Activated T-helper 1 cell treated with anti-CD3 and anti-CD28 coated beads, Interleukin-12 subunit alpha, Interleukin-12 subunit beta, Interleukin-2, Interleukin-4 antibody, amounts not matched to agents 30 ng/mL and 10 ng/mL and 1 ng/mL, durations not matched to agents 14 hours and 24 hours and 36 hours (primary cell): ENCODE results near the gene CAMTA1. TPM values are rescaled to one million over a fixed set of nuclear protein-coding genes. Genes with fewer than 3 reads are reported as not detected.

ENCODE experiments used
- DNase-seq: peaks from one replicate; pipeline ENCODE4 v3.0.0; 2021; ENCODE audit warnings: low spot score
- H3K27ac Mint-ChIP-seq: one replicate; pipeline ENCODE4 v1.8.0; 2021; ENCODE audit warnings: mild to moderate bottlenecking, mixed read lengths
- H3K27me3 Mint-ChIP-seq: one replicate; pipeline ENCODE4 v1.8.0; 2022; ENCODE audit warnings: mild to moderate bottlenecking, moderate library complexity, mixed read lengths; ENCODE audit not compliant: insufficient read depth
- H3K36me3 Mint-ChIP-seq: one replicate; pipeline ENCODE4 v1.8.0; 2021; ENCODE audit warnings: low read depth, mixed read lengths
- H3K4me1 Mint-ChIP-seq: one replicate; pipeline ENCODE4 v1.8.0; 2021; ENCODE audit warnings: low read depth, mixed read lengths
- H3K4me3 Mint-ChIP-seq: one replicate; pipeline ENCODE4 v1.8.0; 2021; ENCODE audit warnings: mild to moderate bottlenecking, moderate library complexity, mixed read lengths
- H3K9me3 Mint-ChIP-seq: one replicate; pipeline ENCODE4 v1.8.0; 2021; ENCODE audit warnings: mixed read lengths
- intact Hi-C: fragments of 100-400 bp; cut with micrococcal nuclease; formaldehyde crosslinking; loops from one replicate; pipeline ENCODE4 v1.15.1; 2024
- total RNA-seq: library from RNA; stranded (reverse); gene quantifications from 2 replicates; pipeline ENCODE4 v1.2.3, GENCODE V29; 2022

CAMTA1 gene
- total RNA-seq, 1 donor from 2014 or later: 57.2 TPM

DNA sequence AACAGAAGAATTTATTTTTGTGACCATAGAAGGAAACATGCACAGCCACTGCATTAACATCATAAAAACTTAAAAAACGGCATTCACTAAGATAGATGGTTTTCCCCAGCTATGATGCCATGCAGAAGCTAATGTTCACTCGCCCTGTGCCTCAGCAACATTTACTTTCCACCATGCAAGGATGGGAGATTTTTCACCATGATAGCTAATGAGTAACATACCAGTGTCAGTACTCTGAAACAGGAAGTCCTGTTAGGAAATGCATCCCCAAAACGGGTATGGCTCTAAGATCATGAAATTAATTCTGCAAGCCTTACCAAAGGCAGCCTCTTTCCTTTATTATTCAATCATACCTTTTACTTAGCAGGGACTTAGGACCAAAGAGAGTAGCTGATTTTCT, 968.4 kb downstream of the CAMTA1 start:
- intact Hi-C loops: loop anchor here (1.0 kb wide), 1 partner anchor 86 kb away; no protein-coding TSS in a partner anchor
- Mint-ChIP-seq H3K27me3 (peaks cover 12% of the 10 kb centered on the region), H3K36me3 (no peaks in the 10 kb centered on the region), H3K27ac (no peak overlapping the region), H3K4me1 (peaks cover 16% of the 10 kb centered on the region), H3K4me3 (no peak overlapping the region), H3K9me3 (no peaks in the 10 kb centered on the region)
- no peak for DNase-seq

DNA sequence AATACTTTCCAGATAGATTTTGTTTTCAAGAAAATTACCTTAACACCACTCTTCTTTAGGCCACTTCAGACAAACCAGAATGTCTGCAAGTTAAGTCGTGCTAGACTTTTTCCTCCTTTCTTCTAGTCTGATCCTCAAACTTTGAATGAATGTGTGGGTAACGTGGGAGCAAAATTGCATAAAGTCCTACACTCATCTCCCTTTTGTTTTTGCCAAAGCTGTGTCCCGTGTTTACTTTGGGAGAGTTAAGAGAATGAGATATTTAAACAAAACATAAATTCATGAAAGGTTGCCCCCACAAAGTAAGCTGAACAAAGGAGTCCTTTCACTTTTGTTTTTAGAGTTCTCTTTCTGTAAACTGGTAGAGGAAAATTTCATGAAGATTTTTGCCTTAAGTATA, 969.0 kb downstream of the CAMTA1 start:
- H3K4me3 Mint-ChIP-seq: no peak overlapping the region
- peaks cover 12% of the 10 kb centered on the region for H3K27me3 Mint-ChIP-seq
- intact Hi-C loops: no loop called here
- H3K27ac Mint-ChIP-seq: no peak overlapping the region
- H3K36me3 Mint-ChIP-seq: no peaks in the 10 kb centered on the region
- peaks cover 16% of the 10 kb centered on the region for H3K4me1 Mint-ChIP-seq
- no peak for DNase-seq
- no peaks in the 10 kb centered on the region for H3K9me3 Mint-ChIP-seq

DNA sequence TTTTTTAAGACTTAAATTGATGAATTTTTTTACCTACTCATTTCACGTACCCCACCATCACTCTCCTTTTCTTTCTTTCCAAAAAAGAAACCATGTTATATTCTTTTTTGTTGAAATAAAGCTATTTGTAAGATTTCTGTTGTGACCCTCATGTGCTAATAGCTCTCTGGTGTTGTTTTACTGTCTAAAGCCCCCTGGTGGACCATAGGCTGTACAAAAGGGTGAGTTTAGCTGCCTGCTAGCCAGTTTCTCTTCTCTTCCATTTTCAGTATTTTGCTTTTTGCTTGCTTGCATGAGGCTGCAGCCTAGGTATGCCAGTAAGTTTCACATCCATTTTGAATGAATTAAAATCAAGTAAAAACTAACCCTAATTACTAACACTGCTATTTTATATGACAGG, 970.2 kb downstream of the CAMTA1 start:
- no peaks in the 10 kb centered on the region for H3K9me3 Mint-ChIP-seq
- DNase-seq: no peak
- no peak overlapping the region for H3K27ac Mint-ChIP-seq
- H3K36me3 Mint-ChIP-seq: no peaks in the 10 kb centered on the region
- intact Hi-C loops: no loop called here
- H3K4me1 Mint-ChIP-seq: peaks cover 16% of the 10 kb centered on the region
- peaks cover 15% of the 10 kb centered on the region for H3K27me3 Mint-ChIP-seq
- no peak overlapping the region for H3K4me3 Mint-ChIP-seq

DNA sequence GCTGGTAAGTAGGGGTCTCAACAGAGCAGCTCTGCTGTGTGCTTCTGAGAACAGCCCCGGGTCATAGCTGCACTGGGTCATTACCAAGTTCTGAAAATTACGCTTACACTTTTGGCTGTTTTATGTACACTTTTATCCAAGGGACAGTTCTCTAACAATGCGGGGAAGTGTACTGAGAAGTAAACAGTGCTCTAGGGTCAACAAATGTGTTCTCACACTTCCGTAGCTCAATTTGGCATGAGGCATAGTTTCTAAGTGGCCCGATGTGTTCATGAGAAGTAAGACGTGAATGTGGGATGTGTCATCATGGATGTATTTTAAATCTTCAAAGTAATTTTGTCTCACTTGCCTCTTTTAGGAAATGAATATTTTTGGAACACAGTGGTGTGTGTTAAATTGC, 975.0 kb downstream of the CAMTA1 start:
- no peak for DNase-seq
- intact Hi-C loops: no loop called here
- Mint-ChIP-seq H3K4me1 (no peaks in the 10 kb centered on the region), H3K9me3 (no peaks in the 10 kb centered on the region), H3K27me3 (peaks cover 25% of the 10 kb centered on the region), H3K36me3 (no peaks in the 10 kb centered on the region), H3K27ac (no peak overlapping the region), H3K4me3 (no peak overlapping the region)

DNA sequence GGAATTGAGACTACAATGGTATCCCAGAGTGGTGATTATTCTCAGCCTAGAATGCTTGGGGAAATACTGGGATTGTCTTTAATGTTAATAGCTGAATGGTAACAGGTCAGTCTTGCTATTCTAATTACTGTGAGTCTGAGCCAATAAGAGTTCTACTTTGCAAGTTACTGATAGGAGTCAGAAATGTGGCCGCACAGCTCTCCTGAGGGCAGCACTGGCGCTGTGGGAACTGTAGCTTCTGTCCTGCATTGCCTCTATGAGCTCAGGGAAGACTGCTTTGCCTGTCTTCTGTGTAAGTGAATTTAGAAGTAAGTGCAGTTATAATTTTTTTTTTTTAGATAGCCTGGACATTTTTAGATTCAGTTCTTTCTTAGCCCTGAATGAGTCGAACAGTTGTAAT, 975.8 kb downstream of the CAMTA1 start:
- no peaks in the 10 kb centered on the region for H3K4me1 Mint-ChIP-seq
- no peak overlapping the region for H3K4me3 Mint-ChIP-seq
- H3K27me3 Mint-ChIP-seq: peaks cover 25% of the 10 kb centered on the region
- intact Hi-C loops: no loop called here
- H3K9me3 Mint-ChIP-seq: no peaks in the 10 kb centered on the region
- no peak overlapping the region for H3K27ac Mint-ChIP-seq
- DNase-seq: no peak
- H3K36me3 Mint-ChIP-seq: no peaks in the 10 kb centered on the region

DNA sequence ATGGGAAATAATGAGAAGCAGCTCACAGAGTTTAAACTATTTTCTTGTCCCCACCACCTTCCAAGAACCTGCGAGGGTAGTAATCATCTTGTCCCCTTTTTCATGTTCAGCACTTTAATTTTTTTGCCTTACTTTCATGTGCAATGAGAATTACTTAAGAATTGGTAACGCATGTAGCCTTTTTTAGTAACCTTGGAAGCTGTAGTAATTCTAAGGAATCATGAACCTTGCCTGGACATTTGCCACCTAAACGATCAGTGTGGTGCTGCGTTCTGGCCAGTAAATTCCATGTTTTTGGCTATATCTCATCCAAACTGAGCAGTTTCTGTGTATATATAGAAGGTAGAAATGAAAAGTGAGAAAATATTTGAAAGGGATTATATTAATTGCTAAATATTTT, 981.9 kb downstream of the CAMTA1 start:
- Mint-ChIP-seq H3K9me3 (no peaks in the 10 kb centered on the region), H3K27ac (no peak overlapping the region), H3K27me3 (peaks cover 37% of the 10 kb centered on the region), H3K4me1 (peaks cover 16% of the 10 kb centered on the region), H3K4me3 (no peak overlapping the region), H3K36me3 (peaks cover 5% of the 10 kb centered on the region)
- no peak for DNase-seq
- intact Hi-C loops: no loop called here

DNA sequence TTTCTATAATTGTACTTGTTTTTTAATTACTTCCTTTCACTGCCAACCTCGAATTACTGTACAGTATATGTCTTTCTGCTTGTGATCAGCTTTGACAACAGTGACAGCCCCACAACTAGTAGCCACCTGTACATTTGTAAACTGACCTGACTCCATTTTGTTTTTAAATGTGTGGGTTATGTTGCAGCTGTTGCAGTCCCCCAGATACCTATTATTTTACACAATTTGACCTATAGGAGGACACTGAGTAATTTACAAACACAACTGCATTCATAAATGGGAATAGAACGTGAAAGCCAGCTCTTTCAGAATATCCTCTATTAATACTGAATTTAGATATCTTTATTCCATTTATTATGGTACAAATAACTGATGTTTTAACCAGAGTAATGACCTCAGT, 983.3 kb downstream of the CAMTA1 start:
- intact Hi-C loops: no loop called here
- Mint-ChIP-seq H3K9me3 (no peaks in the 10 kb centered on the region), H3K27me3 (peaks cover 30% of the 10 kb centered on the region), H3K36me3 (peaks cover 11% of the 10 kb centered on the region), H3K4me1 (peaks cover 29% of the 10 kb centered on the region), H3K27ac (no peak overlapping the region), H3K4me3 (no peak overlapping the region)
- DNase-seq: no peak

DNA sequence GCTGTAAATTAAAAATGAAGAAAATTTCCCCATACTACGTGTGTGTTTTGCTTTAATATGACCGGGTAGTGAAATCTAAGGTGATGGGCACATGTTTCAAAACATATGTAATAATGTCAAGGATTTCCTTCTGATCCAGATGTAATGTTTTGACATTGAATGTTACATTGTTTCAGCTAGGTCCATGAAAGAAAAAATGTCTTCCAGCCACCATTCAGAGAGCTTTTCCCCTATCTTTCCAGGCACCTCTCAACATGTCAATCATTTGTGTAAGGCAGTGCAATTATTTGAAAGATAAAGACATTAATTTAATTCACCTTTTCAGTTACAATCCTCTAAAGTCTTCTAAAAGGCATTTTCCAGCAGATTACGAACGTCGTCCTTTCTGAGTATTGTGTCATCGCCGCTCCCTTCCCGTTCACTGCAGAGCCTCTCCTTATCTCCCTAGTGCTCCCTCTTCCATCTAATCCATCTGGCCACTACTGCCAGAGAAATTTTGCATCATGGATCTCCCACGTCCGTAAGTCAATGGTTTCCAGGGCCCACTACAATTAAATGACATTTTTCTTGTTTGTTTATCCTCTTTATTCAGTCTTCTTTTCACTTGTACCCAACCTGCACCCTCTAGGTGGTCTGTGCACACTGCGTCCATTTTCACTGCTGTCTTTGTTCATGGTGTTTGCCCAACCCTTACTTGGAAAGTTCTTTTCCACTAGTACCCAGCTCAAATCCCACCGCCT, 984.6 kb downstream of the CAMTA1 start:
- Mint-ChIP-seq H3K4me3 (peak overlapping the region; percentile 43), H3K36me3 (peaks cover 15% of the 10 kb centered on the region), H3K27me3 (peaks cover 25% of the 10 kb centered on the region), H3K9me3 (no peaks in the 10 kb centered on the region), H3K27ac (no peak overlapping the region), H3K4me1 (peaks cover 39% of the 10 kb centered on the region)
- no peak for DNase-seq
- intact Hi-C loops: loop anchor here (5.0 kb wide), 1 partner anchor 68 kb away; no protein-coding TSS in a partner anchor

DNA sequence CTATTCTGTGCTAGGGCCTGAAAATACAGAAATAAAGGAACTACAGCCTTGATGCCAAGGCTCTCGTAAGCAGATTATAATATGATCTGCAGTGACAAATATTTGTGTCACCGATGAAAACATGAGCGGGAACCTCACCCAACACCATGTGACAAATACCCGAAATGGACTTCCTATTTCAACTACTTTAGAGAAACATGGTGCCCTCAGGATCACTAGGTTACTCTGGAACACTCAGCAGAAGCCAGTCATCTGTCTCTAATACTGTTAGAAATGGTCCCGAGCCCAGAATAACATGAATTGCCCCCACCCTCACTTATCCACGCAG, 985.4 kb downstream of the CAMTA1 start:
- Mint-ChIP-seq H3K27me3 (peaks cover 24% of the 10 kb centered on the region), H3K9me3 (no peaks in the 10 kb centered on the region), H3K27ac (peak overlapping the region; percentile 40), H3K4me1 (peaks cover 42% of the 10 kb centered on the region), H3K36me3 (peaks cover 15% of the 10 kb centered on the region), H3K4me3 (peak overlapping the region; percentile 85)
- intact Hi-C loops: loop anchor here (5.0 kb wide), 1 partner anchor 68 kb away; no protein-coding TSS in a partner anchor
- DNase-seq: no peak

DNA sequence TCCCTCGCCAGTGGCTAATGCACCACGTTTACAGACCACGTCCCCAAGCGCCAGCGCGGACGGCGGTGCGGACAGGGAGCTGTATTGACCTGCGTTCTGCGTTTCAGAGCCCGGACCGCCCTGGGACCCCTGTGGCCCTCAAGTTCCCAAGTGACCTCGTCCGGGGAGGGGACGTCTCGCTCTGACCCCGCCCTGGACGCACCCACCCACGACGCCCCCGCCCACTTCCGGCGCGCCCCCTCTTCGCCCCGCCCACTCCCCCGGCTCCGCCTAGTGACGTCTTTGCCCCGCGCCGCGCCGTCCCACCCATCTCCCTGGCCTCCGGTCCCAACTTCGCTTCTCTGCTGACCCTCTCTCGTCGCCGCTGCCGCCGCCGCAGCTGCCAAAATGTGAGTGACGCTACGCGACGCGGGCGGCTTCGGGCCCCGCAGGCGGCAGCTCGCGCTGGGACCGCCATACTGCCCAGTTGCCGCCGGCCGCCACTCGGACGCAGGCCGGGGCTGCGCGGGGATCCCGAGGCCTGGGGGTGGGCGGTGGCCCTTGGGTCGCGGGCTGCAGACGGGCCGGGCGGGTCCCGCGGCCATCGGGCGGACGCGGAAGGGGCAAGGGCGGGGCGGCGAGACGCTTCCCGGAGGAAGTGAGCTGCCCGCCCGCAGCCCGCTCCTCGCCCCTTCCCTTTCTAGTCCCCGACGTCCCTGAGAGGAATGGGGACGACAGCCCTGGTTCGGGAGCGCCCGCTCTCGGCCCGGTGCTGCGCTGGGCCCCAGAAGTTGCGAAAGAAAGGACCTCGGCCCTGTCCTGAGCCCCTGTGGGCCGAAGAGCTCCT, 986.0 kb downstream of the CAMTA1 start, which contains the start of gene VAMP3:
Gene VAMP3 (plus strand): TSS at position 300 of the 826 bp plus-strand sequence. CDS start 88 bp downstream, at position 388.
- Mint-ChIP-seq H3K4me3 (peak within 1 kb of the TSS; percentile 90), H3K4me1 (peaks cover 43% of the 10 kb centered on the region), H3K27ac (peak within 1 kb of the TSS; percentile 82), H3K27me3 (peaks cover 24% of the 10 kb centered on the region), H3K9me3 (no peaks in the 10 kb centered on the region), H3K36me3 (peaks cover 15% of the 10 kb centered on the region)
- intact Hi-C loops: loop anchor here (1.0 to 5.0 kb wide), 2 partner anchors 13 to 69 kb away; partner anchors contain the start of gene PER3
- peak; percentile 78 for DNase-seq

DNA sequence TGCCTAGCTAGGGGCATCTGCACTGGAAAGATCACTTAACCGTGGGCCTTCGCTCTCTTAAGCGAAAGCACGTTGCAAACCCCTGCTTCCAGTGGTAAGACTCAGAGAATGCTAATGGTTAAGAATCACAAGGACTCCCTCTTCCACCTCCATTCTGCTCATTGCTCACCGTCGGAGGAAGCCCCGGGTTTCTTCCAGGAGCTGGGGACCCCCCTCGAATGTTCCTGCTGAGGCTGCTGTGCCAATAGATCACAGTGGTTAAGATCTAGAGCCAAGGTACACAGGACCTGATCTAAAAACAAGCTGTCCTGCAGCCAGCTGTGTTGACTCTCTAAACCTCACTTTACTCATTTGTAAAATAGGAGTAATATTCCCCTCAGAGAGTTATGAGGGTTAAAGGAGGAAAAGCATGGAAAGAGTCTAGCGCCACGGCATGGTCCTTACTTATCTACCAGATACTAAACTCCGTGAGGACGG, 986.6 kb downstream of the CAMTA1 start:
- Mint-ChIP-seq H3K4me3 (peak overlapping the region; percentile 90), H3K27ac (peak overlapping the region; percentile 76), H3K27me3 (peaks cover 24% of the 10 kb centered on the region), H3K36me3 (peaks cover 20% of the 10 kb centered on the region), H3K9me3 (no peaks in the 10 kb centered on the region), H3K4me1 (peaks cover 46% of the 10 kb centered on the region)
- intact Hi-C loops: loop anchor here (1.0 to 5.0 kb wide), 2 partner anchors 12 to 70 kb away; partner anchors contain the start of gene PER3
- no peak for DNase-seq

DNA sequence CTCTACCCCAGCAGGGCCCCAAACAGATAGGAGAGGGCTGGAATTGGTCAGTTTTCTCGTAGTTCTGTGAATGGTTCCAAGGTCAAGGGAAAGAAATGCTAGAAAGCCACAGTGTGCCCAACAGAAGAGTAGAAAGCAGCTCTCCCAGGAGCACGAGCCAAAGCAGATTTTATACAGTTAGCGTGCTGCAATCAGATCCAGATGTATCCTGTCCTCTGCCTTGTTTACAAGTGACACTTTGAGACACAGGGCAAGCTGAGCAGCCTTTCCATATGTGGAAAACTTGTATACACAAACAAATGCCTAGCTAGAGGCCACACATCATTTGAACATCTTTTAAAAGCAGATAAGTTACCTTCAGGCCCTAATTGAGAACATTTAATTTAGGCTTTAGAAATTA, 992.3 kb downstream of the CAMTA1 start:
- H3K4me3 Mint-ChIP-seq: no peak overlapping the region
- no peak for DNase-seq
- H3K27ac Mint-ChIP-seq: no peak overlapping the region
- intact Hi-C loops: no loop called here
- H3K4me1 Mint-ChIP-seq: peaks cover 43% of the 10 kb centered on the region
- no peaks in the 10 kb centered on the region for H3K27me3 Mint-ChIP-seq
- H3K9me3 Mint-ChIP-seq: no peaks in the 10 kb centered on the region
- peaks cover 29% of the 10 kb centered on the region for H3K36me3 Mint-ChIP-seq

DNA sequence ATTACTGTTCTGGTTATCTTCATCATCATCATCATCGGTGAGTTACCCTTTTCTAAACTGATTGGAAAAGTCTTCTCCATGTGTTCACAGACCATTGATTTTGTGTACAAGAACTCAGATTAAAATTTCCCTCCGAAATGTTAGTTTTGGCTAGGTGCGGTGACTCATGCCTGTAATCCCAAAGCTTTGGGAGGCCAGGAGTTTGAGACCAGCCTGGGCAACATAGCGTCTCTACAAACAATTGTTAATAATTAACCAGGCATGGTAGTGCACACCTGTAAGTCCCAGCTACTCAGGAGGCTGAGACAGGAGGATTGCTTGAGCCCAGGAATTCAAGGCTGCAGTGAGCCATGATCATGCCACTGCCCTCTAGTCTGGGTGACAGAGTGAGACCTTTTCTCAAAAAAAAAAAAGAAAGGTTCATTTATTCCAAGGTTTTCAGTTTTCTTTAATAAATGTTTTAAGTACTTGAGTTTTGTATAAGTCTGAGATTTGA, 992.9 kb downstream of the CAMTA1 start:
- DNase-seq: no peak
- no peaks in the 10 kb centered on the region for H3K27me3 Mint-ChIP-seq
- peaks cover 43% of the 10 kb centered on the region for H3K4me1 Mint-ChIP-seq
- no peaks in the 10 kb centered on the region for H3K9me3 Mint-ChIP-seq
- H3K4me3 Mint-ChIP-seq: no peak overlapping the region
- intact Hi-C loops: no loop called here
- no peak overlapping the region for H3K27ac Mint-ChIP-seq
- H3K36me3 Mint-ChIP-seq: peaks cover 26% of the 10 kb centered on the region
